Islet precursor cell (in vitro differentiated cells): ENCODE results near the gene ASXL1.
A peak's percentile ranks its signal among the peaks of the same experiment; 100 is the strongest.

Source experiments
- DNase-seq: peaks from one replicate; pipeline ENCODE4 v3.0.0-alpha.2; 2018

ASXL1 gene

DNA sequence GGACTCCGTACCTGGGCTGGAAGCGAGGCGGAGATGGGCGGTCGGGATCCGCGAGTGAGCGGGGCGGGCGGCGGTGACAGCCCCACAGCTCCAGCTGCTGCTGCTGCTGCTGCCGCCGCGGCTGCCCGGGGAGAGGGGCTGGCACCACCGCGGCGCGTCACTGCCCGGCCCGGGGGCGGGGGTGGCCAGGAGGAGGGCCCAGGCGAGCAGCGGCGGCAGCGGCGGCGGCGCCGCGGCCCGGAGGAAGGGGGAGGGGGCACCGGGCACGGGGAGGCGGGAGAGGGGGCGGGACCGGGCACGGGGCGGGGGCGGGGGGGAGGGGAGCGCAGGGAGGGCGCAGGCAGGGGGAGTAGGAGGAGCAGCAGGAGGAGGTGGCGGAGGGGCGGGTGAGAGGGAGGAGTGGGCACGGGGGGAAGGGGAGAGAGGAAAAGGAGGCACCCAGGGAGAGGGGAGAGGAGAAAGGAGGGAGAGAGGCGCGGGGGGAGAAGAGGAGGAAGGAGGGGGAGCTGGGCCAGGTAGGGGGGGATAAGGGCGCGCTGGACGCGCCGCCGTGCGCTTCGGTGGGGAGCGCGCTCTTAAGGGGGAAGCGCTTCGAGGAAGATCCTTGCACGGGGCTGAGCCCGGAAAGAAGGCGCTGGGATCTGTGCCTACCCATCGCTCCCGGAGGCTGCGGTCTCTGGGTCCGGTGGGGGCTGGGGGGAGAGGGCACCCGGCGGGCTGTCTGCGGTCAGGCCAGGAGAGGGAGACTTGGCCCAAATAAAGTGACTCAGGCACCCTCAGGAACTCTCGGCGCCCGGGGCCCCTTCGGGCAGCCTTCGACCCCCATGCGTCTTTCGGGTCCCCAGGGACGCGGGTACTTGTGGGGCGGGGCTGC lies 125.5 kb downstream of the ASXL1 start:
- DNase-seq: peak; percentile 93

DNA sequence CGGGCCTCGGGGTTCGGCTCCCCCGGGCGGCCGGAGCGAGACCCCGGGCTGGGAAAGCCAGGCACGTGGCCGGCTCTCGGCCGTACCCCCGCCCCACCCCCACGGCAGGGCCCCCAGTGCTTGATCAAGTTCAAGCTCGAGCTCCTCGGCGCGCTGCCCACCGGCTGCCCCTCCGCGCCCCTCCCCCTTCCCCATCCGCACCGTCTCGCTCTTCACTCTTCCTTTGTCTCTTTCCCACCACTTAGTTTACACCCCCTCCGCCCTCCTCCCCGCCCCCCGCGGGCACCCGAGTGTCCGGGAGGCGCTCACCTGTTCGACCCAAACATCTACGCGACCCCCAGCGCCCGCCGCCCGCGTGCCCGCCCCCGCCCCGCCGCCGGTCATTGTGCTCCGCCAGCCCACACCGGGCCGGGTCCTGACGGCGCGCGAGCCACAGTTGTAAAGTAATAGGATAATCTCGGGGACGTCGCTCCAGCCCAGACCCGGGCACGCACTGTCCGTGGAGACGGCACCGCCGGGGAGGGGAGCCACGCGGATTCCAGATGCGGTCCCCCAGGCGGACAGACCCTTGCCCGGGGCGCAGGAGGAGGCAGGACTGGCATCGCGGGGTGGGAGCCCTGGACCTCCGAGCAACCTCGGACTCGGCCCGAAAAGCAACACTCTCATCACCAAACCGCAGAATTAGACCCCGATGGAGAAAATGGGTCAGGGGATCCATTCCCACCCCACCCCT lies 126.3 kb downstream of the ASXL1 start:
- peak; percentile 78 for DNase-seq

DNA sequence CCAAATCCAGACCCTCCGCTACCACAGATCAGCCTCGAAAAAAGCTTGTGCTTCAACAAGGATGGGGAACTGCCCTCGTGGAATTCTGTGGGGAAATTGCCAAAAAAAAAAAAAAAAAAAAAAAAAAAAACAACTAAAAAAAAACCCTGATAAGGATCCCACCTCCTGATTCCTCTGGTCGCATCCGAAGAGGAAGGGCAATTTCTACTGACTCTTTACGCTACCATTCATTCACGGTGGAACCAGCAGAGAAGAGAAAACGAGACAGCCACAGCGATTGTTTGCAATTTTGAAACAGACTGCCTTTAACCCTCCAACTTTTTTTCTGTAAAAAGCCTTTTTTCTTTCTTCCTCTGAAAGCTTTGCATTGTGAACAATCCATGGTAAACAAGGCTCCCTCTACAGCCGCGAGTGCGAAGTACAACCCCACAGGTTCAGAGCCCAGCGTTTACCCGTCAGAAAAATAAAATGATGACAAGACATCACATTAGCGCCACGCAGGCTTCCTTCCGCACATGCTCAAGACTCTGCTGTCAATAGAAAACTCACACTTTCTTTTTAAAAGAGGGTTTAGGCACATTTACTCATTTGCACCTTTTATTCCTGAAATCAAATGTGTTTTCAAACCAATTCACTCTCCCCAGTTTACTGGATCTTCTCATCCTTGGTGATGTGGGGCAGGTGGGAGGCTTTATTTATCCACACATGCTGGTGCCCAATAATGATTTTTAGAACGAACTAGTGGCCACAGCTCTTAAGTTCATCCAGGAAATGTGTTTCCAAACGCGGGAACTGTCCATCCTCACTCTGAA lies 127.0 kb downstream of the ASXL1 start:
- DNase-seq: peak; percentile 87

DNA sequence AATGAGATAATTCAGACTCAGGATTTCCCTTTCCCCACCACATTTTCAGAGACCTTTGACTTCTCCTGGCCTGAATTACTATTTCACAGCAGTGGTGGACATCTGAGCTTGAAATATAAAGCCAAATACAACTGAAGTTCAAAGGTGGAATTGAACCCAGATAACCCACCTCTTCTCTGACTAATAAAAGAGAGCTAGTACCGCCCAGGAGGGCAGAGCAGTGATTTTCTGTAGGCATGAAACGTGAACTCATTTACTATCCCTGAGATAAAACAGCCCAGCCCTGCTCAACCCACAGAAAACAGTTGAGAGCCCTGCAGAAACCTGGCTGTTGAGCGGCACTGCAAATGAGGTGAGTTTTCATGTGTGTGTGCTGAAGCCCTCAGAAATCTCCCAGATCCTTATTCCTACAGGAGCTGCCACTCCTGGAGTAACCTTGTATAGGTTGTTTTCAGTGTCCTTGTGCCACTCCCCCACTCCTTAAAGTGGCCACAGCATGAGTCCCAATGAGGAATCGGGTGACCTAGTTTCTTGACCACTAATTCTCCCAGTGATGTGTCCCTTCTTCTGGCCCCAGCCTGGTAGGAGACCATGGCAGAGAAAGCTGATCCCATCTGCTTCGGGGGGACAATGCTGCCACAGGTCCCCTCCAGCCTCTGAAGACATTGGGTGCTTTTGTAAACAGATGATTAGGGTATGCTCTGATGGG lies 127.8 kb downstream of the ASXL1 start:
- DNase-seq: peak; percentile 48

DNA sequence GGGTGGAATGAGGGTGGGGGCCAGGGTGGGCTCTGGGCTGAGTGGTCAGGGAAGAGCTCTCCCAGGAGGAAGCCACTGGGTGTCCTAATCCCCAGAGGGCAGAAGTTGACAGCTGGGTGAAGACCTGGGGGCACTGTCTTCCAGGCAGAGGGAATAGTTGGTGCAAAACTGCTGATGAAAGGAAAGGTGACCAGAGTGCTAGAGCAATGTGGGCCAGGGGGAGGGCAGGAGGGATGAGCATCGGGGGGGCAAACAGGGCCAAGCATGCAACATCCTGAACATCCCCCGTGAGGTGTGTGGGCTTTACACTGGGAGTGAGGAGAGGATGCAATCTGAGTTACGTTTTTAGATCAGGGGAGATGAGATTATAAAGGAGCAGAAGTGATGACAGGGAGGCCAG lies 129.2 kb downstream of the ASXL1 start:
- DNase-seq: peak; percentile 38

DNA sequence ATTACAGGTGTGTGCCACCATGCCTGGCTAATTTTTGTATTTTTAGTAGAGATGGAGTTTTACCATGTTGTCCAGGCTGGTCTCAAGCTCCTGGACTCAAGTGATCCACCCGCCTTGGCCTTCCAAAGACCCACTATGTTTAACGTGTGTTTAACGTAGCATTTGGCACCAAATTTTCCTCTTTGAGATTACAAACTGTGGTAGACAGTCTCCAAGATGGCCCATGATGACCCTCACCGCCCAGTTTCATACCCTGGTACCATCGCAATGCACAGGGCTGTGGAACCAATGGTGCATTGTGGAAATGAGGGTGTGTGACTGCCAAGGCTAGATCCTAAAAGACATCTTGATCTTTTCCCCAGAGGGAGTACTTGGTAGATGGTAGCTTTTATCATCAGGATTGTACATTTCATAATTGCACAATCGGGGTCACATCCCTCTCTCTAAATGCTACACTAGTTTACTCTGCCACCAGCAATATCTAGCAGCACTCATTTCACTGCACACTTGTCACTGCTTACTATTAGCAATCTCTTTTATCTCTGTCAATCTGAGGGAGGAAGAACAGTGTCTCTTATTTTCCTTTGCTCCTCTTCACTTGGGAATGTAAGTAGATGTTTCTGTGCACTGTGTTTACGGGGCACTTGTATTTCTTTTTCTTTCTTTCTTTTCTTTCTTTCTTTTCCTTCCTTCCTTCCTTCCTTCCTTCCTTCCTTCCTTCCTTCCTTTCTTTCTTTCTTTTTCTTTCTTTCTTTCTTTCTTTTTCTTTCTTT lies 130.1 kb downstream of the ASXL1 start:
- DNase-seq: peak; percentile 5
